Pancreas (tissue), 10 donors: Measurements from ENCODE around the gene TNPO3. TPM values are rescaled to one million over a fixed set of nuclear protein-coding genes. Genes with fewer than 3 reads are reported as not detected.

Experiments
- ATAC-seq, 4 donors: fragments of 200-7000 bp; cut with Tn5 transposase; one replicate each; pipeline versions ENCODE4 v1.8.0 to v1.9.1; 2020; ENCODE audit warnings: mild to moderate bottlenecking in 4 of 4, moderate library complexity in 4 of 4
- DNase-seq, 6 donors: peaks; one replicate each; pipeline ENCODE4 v3.0.0-alpha.2; 2020
- FAIRE-seq: peaks from 2 replicates; lab custom pipeline; 2012; peaks lifted over from hg19 to GRCh38; lab: Jason Lieb, UNC
- H3K27ac ChIP-seq, 4 donors: fragments of 200-600 bp; sonication (generic); 1 replicate in 3 of 4; 2 replicates in 1 of 4; pipeline versions ENCODE4 v1.5.0 to v1.8.0; 2020
- H3K27me3 ChIP-seq, 4 donors: fragments of 200-600 bp; one replicate each; pipeline ENCODE4 v1.8.0; 2021
- H3K36me3 ChIP-seq, 3 donors: fragments of 200-600 bp; sonication (generic) in 1 of 3; one replicate each; pipeline versions ENCODE4 v1.5.0 to v1.8.0; 2020 to 2021
- H3K4me1 ChIP-seq, 3 donors: fragments of 200-600 bp; one replicate each; pipeline ENCODE4 v1.8.0; 2021
- H3K4me3 ChIP-seq, 4 donors: fragments of 200-600 bp; sonication (generic) in 2 of 4; one replicate each; pipeline versions ENCODE4 v1.5.0 to v1.8.0; 2020 to 2021
- H3K9me3 ChIP-seq, 4 donors: fragments of 200-600 bp; one replicate each; pipeline ENCODE4 v1.8.0; 2021
- WGBS, 2 donors: extraction: QIAGEN DNeasy Blood & Tissue Kit; methylation state at CpG; one replicate each; pipeline ENCODE4 v1.1.7; 2013; 5-methylcytosine and 5-hydroxymethylcytosine counted together
- intact Hi-C, 3 donors: fragments of 100-400 bp; cut with DNase I; formaldehyde crosslinking; loops; one replicate each; pipeline versions ENCODE4 v1.11.1 to v1.14.2; 2022
- polyA plus RNA-seq, 2 donors: library from polyadenylated mRNA; stranded (reverse); fragments of 200-250 nt; gene quantifications; one replicate each; pipeline ENCODE4 v1.2.3, GENCODE V29; 2013
- total RNA-seq, 6 donors: library from RNA; stranded (reverse); fragmentation: NEBNext Ultra II Directional in 4 of 6; extraction: Animal tissue kit (Norgen Biotek cat#: 25700) in 4 of 6; gene quantifications; one replicate each; pipeline versions ENCODE4 v1.2.1 to v1.2.4, GENCODE V29; 2021 to 2023
- TF ChIP-seq, protein P1 (sequence below), 4 donors: fragments of 200-600 bp; sonication (generic) in 3 of 4; IDR thresholded peaks; one replicate each; pipeline versions ENCODE4 v1.5.0 to v1.8.0; 2021; ENCODE audit warnings: antibody characterized with exemption in 4 of 4
- donor health status: healthy with polysubstance abuse.
- donor health status: DM: no; HTN: no; CAD: no; lungs with moderate emphysema.
- donor health status: DM: no; HTN: no; CAD: no.
- donor health status: control.
- donor health status: control.
- donor health status: Bipolar disorder and iron deficiency.
- donor health status: DM: yes; HTN: yes; CAD: no.
- donor health status: DM: no; HTN: no; CAD: no.
- donor health status: DM: no; HTN: no; CAD: no.
- donor health status: DM: yes; HTN: yes; CAD: no.

The TNPO3 gene
- total and polyA plus RNA-seq, 8 donors, result 6.5 to 20.7 (median 14.6) TPM

DNA sequence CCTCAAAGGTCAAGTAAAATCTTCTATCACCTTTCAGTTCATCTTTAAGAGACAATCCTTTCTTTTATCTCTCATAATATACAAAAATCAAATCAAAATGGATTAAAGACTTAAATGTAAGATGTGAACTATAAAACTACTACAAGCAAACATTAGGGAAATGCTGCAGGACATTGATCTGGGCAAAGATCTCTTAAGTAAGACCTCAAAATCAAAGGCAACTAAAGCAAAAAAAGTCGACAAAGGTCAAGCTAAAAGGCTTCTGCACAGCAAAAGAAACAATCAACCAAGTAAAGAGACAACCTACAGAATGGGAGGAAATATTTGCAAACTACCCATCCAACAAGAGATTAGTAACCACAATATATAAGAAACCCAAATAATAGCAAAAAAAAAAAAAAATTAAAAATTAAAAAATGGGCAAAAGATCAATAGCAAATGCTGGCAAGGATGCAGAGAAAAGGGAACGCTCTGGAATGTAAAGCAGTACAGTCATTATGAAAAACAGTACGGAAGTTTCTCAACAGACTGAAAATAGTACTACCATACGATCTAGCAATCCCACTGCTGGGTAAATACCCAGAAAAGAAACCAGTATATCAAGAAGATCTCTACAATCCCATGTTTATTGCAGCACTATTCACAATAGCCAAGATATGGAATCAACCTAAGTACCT, 41.7 kb downstream of the TNPO3 start:
- H3K4me3 ChIP-seq, result no peak overlapping the region
- 88 to 93% methylated on average over 4 of the region's 4 CpGs for WGBS, 2 donors
- DNase-seq (no peak), ATAC-seq (no peak), FAIRE-seq (no peak)
- intact Hi-C loops, result no loop called here
- H3K27ac ChIP-seq, result no peak overlapping the region
- no peaks in the 10 kb centered on the region for H3K27me3 ChIP-seq
- peaks cover 0 to 26% (median 7%) of the 10 kb centered on the region in 3 donors for H3K36me3 ChIP-seq
- TF ChIP-seq, protein P1, sequence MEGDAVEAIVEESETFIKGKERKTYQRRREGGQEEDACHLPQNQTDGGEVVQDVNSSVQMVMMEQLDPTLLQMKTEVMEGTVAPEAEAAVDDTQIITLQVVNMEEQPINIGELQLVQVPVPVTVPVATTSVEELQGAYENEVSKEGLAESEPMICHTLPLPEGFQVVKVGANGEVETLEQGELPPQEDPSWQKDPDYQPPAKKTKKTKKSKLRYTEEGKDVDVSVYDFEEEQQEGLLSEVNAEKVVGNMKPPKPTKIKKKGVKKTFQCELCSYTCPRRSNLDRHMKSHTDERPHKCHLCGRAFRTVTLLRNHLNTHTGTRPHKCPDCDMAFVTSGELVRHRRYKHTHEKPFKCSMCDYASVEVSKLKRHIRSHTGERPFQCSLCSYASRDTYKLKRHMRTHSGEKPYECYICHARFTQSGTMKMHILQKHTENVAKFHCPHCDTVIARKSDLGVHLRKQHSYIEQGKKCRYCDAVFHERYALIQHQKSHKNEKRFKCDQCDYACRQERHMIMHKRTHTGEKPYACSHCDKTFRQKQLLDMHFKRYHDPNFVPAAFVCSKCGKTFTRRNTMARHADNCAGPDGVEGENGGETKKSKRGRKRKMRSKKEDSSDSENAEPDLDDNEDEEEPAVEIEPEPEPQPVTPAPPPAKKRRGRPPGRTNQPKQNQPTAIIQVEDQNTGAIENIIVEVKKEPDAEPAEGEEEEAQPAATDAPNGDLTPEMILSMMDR (IDR thresholded peaks at IDR 0.05), result no peak
- no peaks in the 10 kb centered on the region for H3K4me1 ChIP-seq
- H3K9me3 ChIP-seq, result no peaks in the 10 kb centered on the region

DNA sequence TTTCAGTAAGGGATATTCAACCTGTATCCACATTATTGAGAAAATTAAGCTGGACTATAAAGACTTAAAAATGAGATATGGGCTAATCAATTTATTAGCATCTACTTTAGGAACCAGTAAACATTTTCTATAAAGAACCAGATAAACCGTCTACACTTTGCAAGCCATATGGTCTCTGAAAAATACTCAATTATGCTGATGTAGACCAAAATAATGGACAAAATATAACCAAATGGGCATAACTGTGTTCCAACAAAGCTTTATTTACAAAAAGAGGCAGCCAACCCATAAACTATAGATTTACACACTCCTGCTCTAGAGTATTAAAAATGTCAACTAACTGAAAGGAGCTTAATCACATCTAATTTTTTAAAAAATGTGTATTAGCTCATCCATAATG, 42.3 kb downstream of the TNPO3 start:
- H3K4me1 ChIP-seq, result no peaks in the 10 kb centered on the region
- H3K27me3 ChIP-seq, result no peaks in the 10 kb centered on the region
- 93 to 100% methylated on average over 1 of the region's 1 CpG for WGBS, 2 donors
- DNase-seq (no peak), FAIRE-seq (no peak), ATAC-seq (no peak)
- no peak overlapping the region for H3K27ac ChIP-seq
- TF ChIP-seq, protein P1 (IDR thresholded peaks at IDR 0.05), result no peak
- H3K9me3 ChIP-seq, result no peaks in the 10 kb centered on the region
- intact Hi-C loops, result no loop called here
- H3K4me3 ChIP-seq, result no peak overlapping the region
- peaks cover 0 to 26% (median 7%) of the 10 kb centered on the region in 3 donors for H3K36me3 ChIP-seq

DNA sequence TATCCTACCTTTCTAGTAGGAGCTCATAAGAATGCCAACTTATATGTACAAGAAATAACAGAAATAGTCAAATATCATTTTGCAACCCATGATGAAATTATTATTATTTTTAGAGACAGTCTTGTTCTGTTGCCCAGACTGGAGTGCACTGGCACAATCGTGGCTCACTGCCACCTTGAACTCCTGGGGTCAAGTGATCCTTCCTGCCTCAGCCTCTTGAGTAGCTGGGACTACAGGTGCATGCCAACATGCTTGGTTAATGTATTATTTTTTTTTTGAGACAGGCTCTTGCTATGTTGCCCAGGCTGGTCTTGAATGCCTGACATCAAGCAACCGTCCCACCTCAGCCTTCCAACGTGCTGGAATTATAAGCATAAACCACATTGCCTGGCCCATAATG, 44.8 kb downstream of the TNPO3 start:
- Histone ChIP-seq H3K27me3 (no peaks in the 10 kb centered on the region), H3K36me3 (peaks cover 0 to 11% (median 7%) of the 10 kb centered on the region in 3 donors), H3K4me1 (no peaks in the 10 kb centered on the region), H3K9me3 (no peaks in the 10 kb centered on the region), H3K27ac (no peak overlapping the region), H3K4me3 (no peak overlapping the region)
- TF ChIP-seq, protein P1 (IDR thresholded peaks at IDR 0.05), result no peak
- no peak for ATAC-seq
- no peak for FAIRE-seq
- intact Hi-C loops, result no loop called here
- WGBS, 2 donors, result 60 to 61% methylated on average over 3 of the region's 3 CpGs
- DNase-seq, result no peak

DNA sequence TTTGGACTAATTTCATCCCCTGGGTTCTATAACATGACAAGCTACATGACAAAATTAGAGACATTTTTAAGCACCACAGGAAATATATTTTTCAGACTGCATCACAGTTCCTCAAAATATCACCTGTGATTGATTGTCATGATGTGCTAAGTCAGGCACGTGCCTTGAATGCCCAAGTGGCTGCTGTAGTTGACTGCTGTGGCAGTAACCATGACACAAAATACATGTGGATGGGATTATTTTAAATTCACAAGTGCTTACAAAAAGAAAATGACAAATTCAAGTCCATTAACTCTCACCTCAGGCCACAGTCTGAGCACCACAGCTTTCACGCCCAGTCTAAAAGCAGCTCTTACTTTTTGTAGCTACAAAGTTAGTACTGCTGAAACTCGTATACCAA, 45.5 kb downstream of the TNPO3 start:
- intact Hi-C loops, result no loop called here
- Histone ChIP-seq H3K9me3 (no peaks in the 10 kb centered on the region), H3K4me3 (no peak overlapping the region), H3K27ac (no peak overlapping the region), H3K27me3 (no peaks in the 10 kb centered on the region), H3K36me3 (peaks cover 0 to 6% (median 4%) of the 10 kb centered on the region in 3 donors), H3K4me1 (no peaks in the 10 kb centered on the region)
- DNase-seq (no peak), FAIRE-seq (no peak), ATAC-seq (no peak)
- TF ChIP-seq, protein P1 (IDR thresholded peaks at IDR 0.05), result no peak
- 86 to 89% methylated on average over 3 of the region's 3 CpGs for WGBS, 2 donors

DNA sequence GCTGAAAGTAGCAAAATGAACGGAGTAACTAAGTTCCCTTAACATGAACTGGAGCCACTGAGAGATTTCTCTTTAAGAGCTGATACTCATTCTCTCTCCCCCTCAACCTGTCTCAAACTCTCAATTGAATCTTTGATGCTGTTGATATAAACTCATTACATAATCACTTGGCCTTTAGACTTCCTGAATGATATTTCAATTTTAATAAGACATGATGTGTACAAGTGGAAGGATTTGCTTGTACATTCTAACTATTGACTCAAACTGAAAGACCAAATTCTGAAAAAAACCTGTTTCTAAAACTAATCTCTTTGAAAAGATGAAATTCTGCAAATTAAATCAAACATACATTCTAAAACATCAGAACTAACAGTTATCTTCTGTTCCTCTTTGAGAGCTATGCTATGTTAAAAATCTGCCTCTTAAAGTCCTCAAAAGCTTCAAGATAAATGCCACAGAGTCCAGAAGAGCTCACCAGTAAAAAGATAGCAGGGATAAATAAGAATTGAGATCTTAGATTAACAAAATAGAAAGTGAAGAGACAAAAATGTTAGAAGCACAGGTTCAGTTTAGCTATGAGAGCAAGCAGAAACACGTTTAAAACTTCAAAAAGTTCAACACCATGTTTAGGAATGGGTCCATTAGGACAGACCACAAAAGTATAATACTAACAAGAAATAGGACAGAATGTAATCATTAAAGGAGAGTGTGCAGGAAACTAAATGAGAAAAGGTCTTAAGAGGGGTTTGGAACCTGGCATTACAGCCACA, 46.1 kb downstream of the TNPO3 start:
- ATAC-seq, result no peak
- no peak for DNase-seq
- H3K27ac ChIP-seq, result no peak overlapping the region
- no peaks in the 10 kb centered on the region for H3K36me3 ChIP-seq
- TF ChIP-seq, protein P1 (IDR thresholded peaks at IDR 0.05), result no peak
- H3K27me3 ChIP-seq, result no peaks in the 10 kb centered on the region
- H3K9me3 ChIP-seq, result no peaks in the 10 kb centered on the region
- no peak for FAIRE-seq
- intact Hi-C loops, result no loop called here
- H3K4me3 ChIP-seq, result no peak overlapping the region
- H3K4me1 ChIP-seq, result no peaks in the 10 kb centered on the region
- 77% methylated on average over 2 of the region's 2 CpGs for WGBS, 2 donors
